GM23248 (cell line): ENCODE results near the gene SMOC2.

Experiments
- EZH2 ChIP-seq: fragments of 200-600 bp; sonication (generic); IDR thresholded peaks from 2 replicates; pipeline ENCODE4 v1.6.1; 2018; ENCODE audit warnings: antibody characterized with exemption, mild to moderate bottlenecking; ENCODE audit not compliant: insufficient read depth, poor library complexity, severe bottlenecking
- EZH2phosphoT487 ChIP-seq: fragments of 200-600 bp; sonication (generic); IDR thresholded peaks from 2 replicates; pipeline ENCODE4 v1.6.1; 2018; ENCODE audit warnings: antibody characterized with exemption, moderate library complexity, mild to moderate bottlenecking, low read depth; ENCODE audit not compliant: insufficient read depth

DNA sequence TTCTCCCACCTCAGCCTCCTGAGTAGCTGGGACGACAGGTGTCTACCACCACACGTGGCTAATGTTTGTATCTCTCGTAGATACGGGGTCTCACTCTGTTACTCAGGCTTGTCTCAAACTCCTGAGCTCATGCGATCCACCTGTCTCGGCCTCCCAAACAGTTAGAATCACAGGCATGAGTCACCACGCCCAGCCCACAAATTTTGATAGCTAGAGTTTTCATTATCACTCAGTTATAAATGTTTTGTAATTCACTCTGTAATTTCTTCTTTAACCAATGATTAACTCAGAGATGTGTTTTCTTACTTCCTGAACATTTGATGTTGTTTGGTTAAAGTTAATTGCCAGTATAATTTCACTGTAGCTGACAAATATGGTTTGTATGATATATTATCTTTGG is 249.3 kb downstream of the SMOC2 start:
- no peak for TF ChIP-seq EZH2phosphoT487
- TF ChIP-seq EZH2: no peak
